HepG2 (cell line): ENCODE data around the gene VWA7. TPM values are rescaled to one million over a fixed set of nuclear protein-coding genes. Genes with fewer than 3 reads are reported as not detected.

ENCODE experiments used
- GABPA ChIP-seq, 2 experiments: IDR thresholded peaks; 2 replicates each; pipeline ENCODE4 v1.6.1; 2011 to 2016; ENCODE audit warnings: low read depth in 2 of 2, low read length in 1 of 2, missing biosample characterization in 1 of 2, missing genetic modification characterization in 1 of 2
- KDM2A ChIP-seq: sonication (generic); formaldehyde crosslinking; IDR thresholded peaks from 2 replicates; pipeline ENCODE4 v1.4.0; 2020; ENCODE audit warnings: low read depth, missing genetic modification reagents, borderline replicate concordance
- KLF13 ChIP-seq: sonication (generic); formaldehyde crosslinking; IDR thresholded peaks from 2 replicates; pipeline ENCODE4 v1.4.0; 2020; ENCODE audit warnings: mild to moderate bottlenecking, missing genetic modification reagents
- KLF16 ChIP-seq, 2 experiments: sonication (generic) in 1 of 2; formaldehyde crosslinking in 1 of 2; IDR thresholded peaks; 2 replicates each; pipeline versions ENCODE4 v1.6.1 to v1.8.0; 2016 to 2023; ENCODE audit warnings: missing genetic modification reagents in 2 of 2, missing compliant biosample characterization in 1 of 2
- TSC22D2 ChIP-seq: sonication (generic); formaldehyde crosslinking; IDR thresholded peaks from 2 replicates; pipeline ENCODE4 v1.5.1; 2020; ENCODE audit warnings: missing genetic modification reagents, mild to moderate bottlenecking, borderline replicate concordance
- XBP1 ChIP-seq: sonication (generic); formaldehyde crosslinking; IDR thresholded peaks from 2 replicates; pipeline ENCODE4 v1.5.0; 2020; ENCODE audit warnings: missing genetic modification reagents
- ZNF354B ChIP-seq: sonication (generic); formaldehyde crosslinking; IDR thresholded peaks from 2 replicates; pipeline ENCODE4 v1.8.0; 2022; ENCODE audit warnings: mild to moderate bottlenecking, missing genetic modification reagents
- ZNF484 ChIP-seq: sonication (generic); formaldehyde crosslinking; IDR thresholded peaks from 2 replicates; pipeline ENCODE4 v1.5.1; 2020; ENCODE audit warnings: mild to moderate bottlenecking, low read depth, missing genetic modification reagents, borderline replicate concordance
- ZNF501 ChIP-seq: sonication (generic); formaldehyde crosslinking; IDR thresholded peaks from 2 replicates; pipeline ENCODE4 v1.5.1; 2020; ENCODE audit warnings: mild to moderate bottlenecking, moderate library complexity, missing genetic modification reagents
- ZNF558 ChIP-seq: sonication (generic); formaldehyde crosslinking; IDR thresholded peaks from 2 replicates; pipeline ENCODE4 v1.9.0; 2022; ENCODE audit warnings: mild to moderate bottlenecking, missing genetic modification reagents, borderline replicate concordance
- ZNF563 ChIP-seq: sonication (generic); formaldehyde crosslinking; IDR thresholded peaks from 2 replicates; pipeline ENCODE4 v1.8.0; 2022; ENCODE audit warnings: mild to moderate bottlenecking, moderate library complexity, missing genetic modification reagents
- ZSCAN29 ChIP-seq: sonication (generic); formaldehyde crosslinking; conservative IDR thresholded peaks from 2 replicates; pipeline ENCODE4 v1.4.0; 2020; ENCODE audit warnings: mild to moderate bottlenecking, missing genetic modification reagents
- polyA plus RNA-seq, 8 experiments: library from polyadenylated mRNA; depleted of rRNA in 3 of 8; stranded (reverse) in 7 of 8; unstranded in 1 of 8; fragments of >200 nt; fragmentation: Illumina TruSeq in 4 of 8; extraction: Trizol in 4 of 8; gene quantifications; 2 replicates each; pipeline versions ENCODE4 v1.2.1 to v1.2.3, GENCODE V29; 2011 to 2016; ENCODE audit warnings: low read depth in 4 of 8, missing spikeins in 1 of 8, mixed read lengths in 1 of 8; ENCODE audit not compliant: insufficient read depth in 1 of 8
- total RNA-seq, 5 experiments: library from RNA; depleted of rRNA; stranded (reverse); fragments of >200 nt; fragmentation: Illumina TruSeq; extraction: Trizol; gene quantifications; 2 replicates each; pipeline ENCODE4 v1.2.3, GENCODE V29; 2016; ENCODE audit warnings: low read depth in 1 of 5
- TF ChIP-seq, protein P1 (sequence below): sonication (generic); formaldehyde crosslinking; IDR thresholded peaks from 2 replicates; pipeline ENCODE4 v1.8.0; 2023; ENCODE audit warnings: mild to moderate bottlenecking, missing genetic modification reagents
- TF ChIP-seq, protein P2 (sequence below): sonication (generic); formaldehyde crosslinking; conservative IDR thresholded peaks from 2 replicates; pipeline ENCODE4 v1.8.0; 2022; ENCODE audit warnings: mild to moderate bottlenecking, moderate library complexity, missing genetic modification reagents
- TF ChIP-seq, protein P3 (sequence below): sonication (generic); formaldehyde crosslinking; IDR thresholded peaks from 2 replicates; pipeline ENCODE4 v1.8.0; 2022; ENCODE audit warnings: missing genetic modification reagents, mild to moderate bottlenecking, borderline replicate concordance
- TF ChIP-seq, protein P4 (sequence below): sonication (generic); formaldehyde crosslinking; conservative IDR thresholded peaks from 2 replicates; pipeline ENCODE4 v1.4.0; 2020; ENCODE audit warnings: missing genetic modification reagents
- TF ChIP-seq, protein P5 (sequence below): IDR thresholded peaks from 2 replicates; pipeline ENCODE4 v1.6.1; 2016; ENCODE audit warnings: mild to moderate bottlenecking
- TF ChIP-seq, protein P6 (sequence below): sonication (generic); formaldehyde crosslinking; IDR thresholded peaks from 2 replicates; pipeline ENCODE4 v1.8.0; 2022; ENCODE audit warnings: missing genetic modification reagents, low read depth, mild to moderate bottlenecking, borderline replicate concordance
- TF ChIP-seq, protein P7 (sequence below): sonication (generic); formaldehyde crosslinking; conservative IDR thresholded peaks from 2 replicates; pipeline ENCODE4 v1.8.1; 2023; ENCODE audit warnings: missing genetic modification reagents

VWA7 gene
- total and polyA plus RNA-seq, 2 of the 13 experiments (the other 11 are each of a cell fraction or from before 2014, with no cell fraction given), result 0.86 to 3.3 TPM

DNA sequence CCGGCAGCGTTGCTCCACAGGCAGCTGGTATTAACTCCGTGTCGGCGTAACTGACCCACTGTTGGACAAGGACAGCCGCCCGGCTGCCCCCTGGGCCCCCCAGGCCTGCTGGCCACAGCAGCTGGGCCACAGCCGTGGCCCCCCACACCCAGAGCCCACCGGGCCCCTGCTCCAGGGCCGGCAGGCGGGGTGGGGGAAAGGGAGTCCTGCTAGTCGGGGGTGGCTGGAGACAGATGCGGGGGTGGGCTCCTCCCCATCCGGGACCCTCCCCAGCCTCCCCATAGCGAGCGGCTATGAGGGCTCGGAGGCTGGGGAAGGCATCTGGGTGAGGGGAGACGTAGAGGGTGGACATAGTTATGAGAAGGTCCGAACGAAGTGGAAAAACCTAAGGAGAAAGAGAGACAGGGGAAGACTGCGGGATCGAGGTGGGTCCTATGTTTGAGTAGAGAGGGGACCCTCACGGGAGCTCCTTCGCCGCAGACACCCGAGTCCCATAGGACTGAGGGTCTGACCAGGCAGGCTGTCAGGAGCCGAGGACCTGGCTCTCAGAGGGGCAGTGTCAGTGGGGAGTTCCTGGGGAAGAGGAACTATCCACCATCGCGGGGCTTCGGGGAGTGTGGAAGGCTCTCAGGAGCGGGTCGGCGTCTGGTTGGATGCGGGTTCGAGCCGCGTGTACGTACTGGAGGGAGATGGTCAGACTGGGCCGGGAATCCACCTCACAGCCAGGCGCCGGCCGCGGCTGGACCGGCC is 17.9 kb upstream of the VWA7 start (continued):
- TF ChIP-seq ZSCAN29 (CRISPR knock-in tag) (no peak), ZNF354B (CRISPR knock-in tag) (no peak), XBP1 (CRISPR knock-in tag) (no peak), GABPA (IDR thresholded peaks at IDR 0.05; ENCODE audit: low read depth, low read length) (no peak), GABPA (CRISPR knock-in tag; IDR thresholded peaks at IDR 0.05; ENCODE audit: low read depth) (no peak), ZNF501 (peak; percentile 66), KDM2A (CRISPR knock-in tag) (no peak; the same call in 1 of the 2 replicates), ZNF558 (CRISPR knock-in tag) (no peak), KLF13 (CRISPR knock-in tag) (0 out of 2 replicates have a peak, but pooled peaks have one; percentile 31), KLF16 (CRISPR knock-in tag; IDR thresholded peaks at IDR 0.05) (no peak; a peak in 1 of 4 replicates), TSC22D2 (CRISPR knock-in tag) (0 out of 2 replicates have a peak, but pooled peaks have one; percentile 23), ZNF484 (CRISPR knock-in tag) (no peak), ZNF563 (CRISPR knock-in tag) (0 out of 2 replicates have a peak, but pooled peaks have one; percentile 31)
- TF ChIP-seq, protein P1, sequence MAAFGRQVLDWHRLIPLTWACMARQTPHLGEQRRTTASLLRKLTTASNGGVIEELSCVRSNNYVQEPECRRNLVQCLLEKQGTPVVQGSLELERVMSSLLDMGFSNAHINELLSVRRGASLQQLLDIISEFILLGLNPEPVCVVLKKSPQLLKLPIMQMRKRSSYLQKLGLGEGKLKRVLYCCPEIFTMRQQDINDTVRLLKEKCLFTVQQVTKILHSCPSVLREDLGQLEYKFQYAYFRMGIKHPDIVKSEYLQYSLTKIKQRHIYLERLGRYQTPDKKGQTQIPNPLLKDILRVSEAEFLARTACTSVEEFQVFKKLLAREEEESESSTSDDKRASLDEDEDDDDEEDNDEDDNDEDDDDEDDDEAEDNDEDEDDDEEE (CRISPR knock-in tag), result 0 out of 2 replicates have a peak, but pooled peaks have one; percentile 14
- TF ChIP-seq, protein P2, sequence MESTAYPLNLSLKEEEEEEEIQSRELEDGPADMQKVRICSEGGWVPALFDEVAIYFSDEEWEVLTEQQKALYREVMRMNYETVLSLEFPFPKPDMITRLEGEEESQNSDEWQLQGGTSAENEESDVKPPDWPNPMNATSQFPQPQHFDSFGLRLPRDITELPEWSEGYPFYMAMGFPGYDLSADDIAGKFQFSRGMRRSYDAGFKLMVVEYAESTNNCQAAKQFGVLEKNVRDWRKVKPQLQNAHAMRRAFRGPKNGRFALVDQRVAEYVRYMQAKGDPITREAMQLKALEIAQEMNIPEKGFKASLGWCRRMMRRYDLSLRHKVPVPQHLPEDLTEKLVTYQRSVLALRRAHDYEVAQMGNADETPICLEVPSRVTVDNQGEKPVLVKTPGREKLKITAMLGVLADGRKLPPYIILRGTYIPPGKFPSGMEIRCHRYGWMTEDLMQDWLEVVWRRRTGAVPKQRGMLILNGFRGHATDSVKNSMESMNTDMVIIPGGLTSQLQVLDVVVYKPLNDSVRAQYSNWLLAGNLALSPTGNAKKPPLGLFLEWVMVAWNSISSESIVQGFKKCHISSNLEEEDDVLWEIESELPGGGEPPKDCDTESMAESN (CRISPR knock-in tag), result peak; percentile 38; the same call in 1 of the 2 replicates
- TF ChIP-seq, protein P3, sequence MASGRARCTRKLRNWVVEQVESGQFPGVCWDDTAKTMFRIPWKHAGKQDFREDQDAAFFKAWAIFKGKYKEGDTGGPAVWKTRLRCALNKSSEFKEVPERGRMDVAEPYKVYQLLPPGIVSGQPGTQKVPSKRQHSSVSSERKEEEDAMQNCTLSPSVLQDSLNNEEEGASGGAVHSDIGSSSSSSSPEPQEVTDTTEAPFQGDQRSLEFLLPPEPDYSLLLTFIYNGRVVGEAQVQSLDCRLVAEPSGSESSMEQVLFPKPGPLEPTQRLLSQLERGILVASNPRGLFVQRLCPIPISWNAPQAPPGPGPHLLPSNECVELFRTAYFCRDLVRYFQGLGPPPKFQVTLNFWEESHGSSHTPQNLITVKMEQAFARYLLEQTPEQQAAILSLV (CRISPR knock-in tag), result no peak
- TF ChIP-seq, protein P4, sequence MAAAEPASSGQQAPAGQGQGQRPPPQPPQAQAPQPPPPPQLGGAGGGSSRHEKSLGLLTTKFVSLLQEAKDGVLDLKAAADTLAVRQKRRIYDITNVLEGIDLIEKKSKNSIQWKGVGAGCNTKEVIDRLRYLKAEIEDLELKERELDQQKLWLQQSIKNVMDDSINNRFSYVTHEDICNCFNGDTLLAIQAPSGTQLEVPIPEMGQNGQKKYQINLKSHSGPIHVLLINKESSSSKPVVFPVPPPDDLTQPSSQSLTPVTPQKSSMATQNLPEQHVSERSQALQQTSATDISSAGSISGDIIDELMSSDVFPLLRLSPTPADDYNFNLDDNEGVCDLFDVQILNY (CRISPR knock-in tag), result peak; percentile 30; the same call in 1 of the 2 replicates
- TF ChIP-seq, protein P5, sequence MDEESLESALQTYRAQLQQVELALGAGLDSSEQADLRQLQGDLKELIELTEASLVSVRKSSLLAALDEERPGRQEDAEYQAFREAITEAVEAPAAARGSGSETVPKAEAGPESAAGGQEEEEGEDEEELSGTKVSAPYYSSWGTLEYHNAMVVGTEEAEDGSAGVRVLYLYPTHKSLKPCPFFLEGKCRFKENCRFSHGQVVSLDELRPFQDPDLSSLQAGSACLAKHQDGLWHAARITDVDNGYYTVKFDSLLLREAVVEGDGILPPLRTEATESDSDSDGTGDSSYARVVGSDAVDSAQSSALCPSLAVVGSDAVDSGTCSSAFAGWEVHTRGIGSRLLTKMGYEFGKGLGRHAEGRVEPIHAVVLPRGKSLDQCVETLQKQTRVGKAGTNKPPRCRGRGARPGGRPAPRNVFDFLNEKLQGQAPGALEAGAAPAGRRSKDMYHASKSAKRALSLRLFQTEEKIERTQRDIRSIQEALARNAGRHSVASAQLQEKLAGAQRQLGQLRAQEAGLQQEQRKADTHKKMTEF (CRISPR knock-in tag), result no peak; the same call in 1 of the 2 replicates
- TF ChIP-seq, protein P6, sequence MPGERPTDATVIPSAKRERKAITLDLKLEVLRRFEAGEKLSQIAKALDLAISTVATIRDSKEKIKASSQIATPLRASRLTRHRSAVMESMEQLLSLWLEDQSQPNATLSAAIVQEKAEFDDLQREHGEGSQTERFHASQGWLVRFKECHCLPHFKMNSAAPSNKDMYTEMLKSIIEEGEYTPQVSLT (CRISPR knock-in tag), result no peak
- TF ChIP-seq, protein P7, sequence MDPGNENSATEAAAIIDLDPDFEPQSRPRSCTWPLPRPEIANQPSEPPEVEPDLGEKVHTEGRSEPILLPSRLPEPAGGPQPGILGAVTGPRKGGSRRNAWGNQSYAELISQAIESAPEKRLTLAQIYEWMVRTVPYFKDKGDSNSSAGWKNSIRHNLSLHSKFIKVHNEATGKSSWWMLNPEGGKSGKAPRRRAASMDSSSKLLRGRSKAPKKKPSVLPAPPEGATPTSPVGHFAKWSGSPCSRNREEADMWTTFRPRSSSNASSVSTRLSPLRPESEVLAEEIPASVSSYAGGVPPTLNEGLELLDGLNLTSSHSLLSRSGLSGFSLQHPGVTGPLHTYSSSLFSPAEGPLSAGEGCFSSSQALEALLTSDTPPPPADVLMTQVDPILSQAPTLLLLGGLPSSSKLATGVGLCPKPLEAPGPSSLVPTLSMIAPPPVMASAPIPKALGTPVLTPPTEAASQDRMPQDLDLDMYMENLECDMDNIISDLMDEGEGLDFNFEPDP (CRISPR knock-in tag), result no peak
